ENCODE results near the gene GAK. TPM values are rescaled to one million over a fixed set of nuclear protein-coding genes. Genes with fewer than 3 reads are reported as not detected.

Gene GAK
- polyA plus RNA-seq, 1 of the 3 experiments (the other 2 are of a cell fraction) = 35.9 TPM

DNA sequence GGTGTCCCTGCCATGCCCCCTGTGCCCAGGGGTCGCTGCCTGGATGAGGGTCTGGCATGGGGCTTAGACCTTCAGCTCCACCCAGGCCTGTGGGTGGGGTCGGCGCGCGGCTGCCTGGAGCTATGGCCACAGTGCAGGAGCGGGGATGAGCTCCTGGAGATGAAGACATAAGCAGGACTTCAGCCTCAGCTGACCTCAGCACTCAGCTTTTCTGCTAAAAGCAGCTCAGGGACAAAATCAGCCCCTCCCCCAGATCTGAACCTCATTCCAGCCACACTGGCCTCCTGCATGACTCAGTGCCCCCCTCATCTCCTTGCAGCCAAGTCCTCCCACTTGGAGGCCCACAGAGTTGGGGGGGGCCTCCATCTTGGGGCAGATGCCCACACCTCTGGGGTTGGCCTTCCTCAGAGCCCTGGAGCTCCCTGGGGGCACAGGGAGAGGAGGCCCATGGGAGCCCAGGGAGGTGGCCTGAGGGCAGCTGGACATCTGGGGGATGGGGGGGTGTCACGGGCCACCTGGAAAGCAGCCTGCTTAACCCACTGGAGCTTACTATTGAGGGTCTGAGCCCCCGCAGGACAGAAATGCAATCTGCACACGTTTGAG lies 86.8 kb downstream of the GAK start:
- H3K79me2 ChIP-seq (ENCODE audit: insufficient read depth) = no peaks in the 10 kb centered on the region
- no peaks in the 10 kb centered on the region for H4K20me1 ChIP-seq (ENCODE audit: insufficient read depth)
- no peak overlapping the region for H2AFZ ChIP-seq (ENCODE audit: low read depth)
- 60% methylated on average over 2 of the region's 9 CpGs for WGBS (ENCODE audit: low lambda C conversion rate)
- H3K9me3 ChIP-seq = peaks cover 6% of the 10 kb centered on the region
- ChIA-PET CTCF (interaction anchor here (0.7 kb wide), 1 partner anchor 12 kb away, joined by 3 read pairs; no protein-coding TSS in a partner anchor), POLR2A (interaction anchor here (1.2 kb wide), 1 partner anchor 10 kb away, joined by 3 read pairs; no protein-coding TSS in a partner anchor)
- H3K4me2 ChIP-seq = no peak overlapping the region
- no peak for DNase-seq
- H3F3A ChIP-seq (replicated peaks; ENCODE audit: insufficient read depth) = peaks cover 4% of the 10 kb centered on the region
- peaks cover 7 to 13% of the 10 kb centered on the region in 2 experiments for H3K36me3 ChIP-seq (replicated peaks in 1 of 2; ENCODE audit: control insufficient read depth in 1 of 2, insufficient read depth in 2 of 2, low read length in 1 of 2)
- no peak overlapping the region for H3K4me3 ChIP-seq (ENCODE audit: low read depth in 2 of 2, low read length in 1 of 2)
- TF ChIP-seq YY1 (IDR thresholded peaks at IDR 0.05; ENCODE audit: low read depth) (no peak), RFX5 (IDR thresholded peaks at IDR 0.05; ENCODE audit: low read length) (no peak), USF2 (IDR thresholded peaks at IDR 0.05; ENCODE audit: borderline replicate concordance, low read depth, low read length) (no peak), GABPA (IDR thresholded peaks at IDR 0.05; ENCODE audit: low read depth) (no peak), FOSL2 (IDR thresholded peaks at IDR 0.05; ENCODE audit: borderline replicate concordance, low read depth) (no peak), POLR2AphosphoS5 (IDR thresholded peaks at IDR 0.05; ENCODE audit: low read depth, low read length) (no peak), RXRA (IDR thresholded peaks at IDR 0.05; ENCODE audit: borderline replicate concordance, low read depth) (no peak), SIN3A (IDR thresholded peaks at IDR 0.05; ENCODE audit: borderline replicate concordance, low read depth, low read length) (no peak), EP300 (IDR thresholded peaks at IDR 0.05; ENCODE audit: borderline replicate concordance in 1 of 2, low read depth in 1 of 2, low read length in 1 of 2) (no peak), JUND (IDR thresholded peaks at IDR 0.05) (no peak), TAF1 (IDR thresholded peaks at IDR 0.05; ENCODE audit: borderline replicate concordance, low read depth, low read length) (no peak), MEF2A (IDR thresholded peaks at IDR 0.05; ENCODE audit: borderline replicate concordance, low read depth) (no peak), ELF1 (IDR thresholded peaks at IDR 0.05) (no peak), GATA2 (CRISPR knock-in tag; IDR thresholded peaks at IDR 0.05) (no peak), RAD21 (IDR thresholded peaks at IDR 0.05; ENCODE audit: low read length) (no peak)
- TF ChIP-seq, protein P1, sequence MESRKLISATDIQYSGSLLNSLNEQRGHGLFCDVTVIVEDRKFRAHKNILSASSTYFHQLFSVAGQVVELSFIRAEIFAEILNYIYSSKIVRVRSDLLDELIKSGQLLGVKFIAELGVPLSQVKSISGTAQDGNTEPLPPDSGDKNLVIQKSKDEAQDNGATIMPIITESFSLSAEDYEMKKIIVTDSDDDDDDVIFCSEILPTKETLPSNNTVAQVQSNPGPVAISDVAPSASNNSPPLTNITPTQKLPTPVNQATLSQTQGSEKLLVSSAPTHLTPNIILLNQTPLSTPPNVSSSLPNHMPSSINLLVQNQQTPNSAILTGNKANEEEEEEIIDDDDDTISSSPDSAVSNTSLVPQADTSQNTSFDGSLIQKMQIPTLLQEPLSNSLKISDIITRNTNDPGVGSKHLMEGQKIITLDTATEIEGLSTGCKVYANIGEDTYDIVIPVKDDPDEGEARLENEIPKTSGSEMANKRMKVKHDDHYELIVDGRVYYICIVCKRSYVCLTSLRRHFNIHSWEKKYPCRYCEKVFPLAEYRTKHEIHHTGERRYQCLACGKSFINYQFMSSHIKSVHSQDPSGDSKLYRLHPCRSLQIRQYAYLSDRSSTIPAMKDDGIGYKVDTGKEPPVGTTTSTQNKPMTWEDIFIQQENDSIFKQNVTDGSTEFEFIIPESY (IDR thresholded peaks at IDR 0.05; ENCODE audit: borderline replicate concordance, low read depth) = no peak
- H3K27ac ChIP-seq (ENCODE audit: low read depth in 2 of 2, low read length in 1 of 2) = no peak overlapping the region
- no peak overlapping the region for H3K9ac ChIP-seq
- no peaks in the 10 kb centered on the region for H3K9me2 ChIP-seq
- no peaks in the 10 kb centered on the region for H3K27me3 ChIP-seq (ENCODE audit: insufficient read depth)
- H3K4me1 ChIP-seq (ENCODE audit: control insufficient read depth in 1 of 2, insufficient read depth in 2 of 2, low read depth in 1 of 2, low read length in 1 of 2) = no peaks in the 10 kb centered on the region; a peak in 1 of 4 replicates

Data from SK-N-SH (cell line).